ENCODE results near the gene MTAP. TPM values are rescaled to one million over a fixed set of nuclear protein-coding genes. Genes with fewer than 3 reads are reported as not detected.
A peak's percentile ranks its signal among the peaks of the same experiment; 100 is the strongest.

Gene MTAP
- total RNA-seq, 2 experiments from 2014 or later: 70.2 to 73.9 TPM

- ATAC-seq (no peak), DNase-seq (no peak)
- H3K27me3 Mint-ChIP-seq: no peaks in the 10 kb centered on the region
- no peak overlapping the region for H3K27ac Mint-ChIP-seq
- H3K9me3 Mint-ChIP-seq: peaks cover 15% of the 10 kb centered on the region
- no peak overlapping the region for H3K4me3 Mint-ChIP-seq
- TF ChIP-seq, protein P1, sequence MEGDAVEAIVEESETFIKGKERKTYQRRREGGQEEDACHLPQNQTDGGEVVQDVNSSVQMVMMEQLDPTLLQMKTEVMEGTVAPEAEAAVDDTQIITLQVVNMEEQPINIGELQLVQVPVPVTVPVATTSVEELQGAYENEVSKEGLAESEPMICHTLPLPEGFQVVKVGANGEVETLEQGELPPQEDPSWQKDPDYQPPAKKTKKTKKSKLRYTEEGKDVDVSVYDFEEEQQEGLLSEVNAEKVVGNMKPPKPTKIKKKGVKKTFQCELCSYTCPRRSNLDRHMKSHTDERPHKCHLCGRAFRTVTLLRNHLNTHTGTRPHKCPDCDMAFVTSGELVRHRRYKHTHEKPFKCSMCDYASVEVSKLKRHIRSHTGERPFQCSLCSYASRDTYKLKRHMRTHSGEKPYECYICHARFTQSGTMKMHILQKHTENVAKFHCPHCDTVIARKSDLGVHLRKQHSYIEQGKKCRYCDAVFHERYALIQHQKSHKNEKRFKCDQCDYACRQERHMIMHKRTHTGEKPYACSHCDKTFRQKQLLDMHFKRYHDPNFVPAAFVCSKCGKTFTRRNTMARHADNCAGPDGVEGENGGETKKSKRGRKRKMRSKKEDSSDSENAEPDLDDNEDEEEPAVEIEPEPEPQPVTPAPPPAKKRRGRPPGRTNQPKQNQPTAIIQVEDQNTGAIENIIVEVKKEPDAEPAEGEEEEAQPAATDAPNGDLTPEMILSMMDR (IDR thresholded peaks at IDR 0.05): no peak
- POLR2A ChIA-PET: no interaction called here
- CTCF ChIA-PET: no interaction called here
- intact Hi-C loops (cut with micrococcal nuclease): no loop called here
- peaks cover 53% of the 10 kb centered on the region for H3K36me3 Mint-ChIP-seq (ENCODE audit: low read depth)
- H3K4me1 Mint-ChIP-seq (ENCODE audit: low read depth): no peaks in the 10 kb centered on the region
Measured at GRCh38 chr9:21872696-21873095, 70.3 kb downstream of the MTAP start.

GRCh38 chr9:21873540-21874221 lies 71.2 kb downstream of the MTAP start:
- peaks cover 20% of the 10 kb centered on the region for H3K9me3 Mint-ChIP-seq
- H3K27me3 Mint-ChIP-seq: no peaks in the 10 kb centered on the region
- peaks cover 62% of the 10 kb centered on the region for H3K36me3 Mint-ChIP-seq (ENCODE audit: low read depth)
- ATAC-seq (no peak), DNase-seq (no peak)
- no peak overlapping the region for H3K4me3 Mint-ChIP-seq
- TF ChIP-seq, protein P1 (IDR thresholded peaks at IDR 0.05): no peak
- intact Hi-C loops (cut with micrococcal nuclease): no loop called here
- ChIA-PET POLR2A (no interaction called here), CTCF (no interaction called here)
- no peaks in the 10 kb centered on the region for H3K4me1 Mint-ChIP-seq (ENCODE audit: low read depth)
- H3K27ac Mint-ChIP-seq: no peak overlapping the region

DNA sequence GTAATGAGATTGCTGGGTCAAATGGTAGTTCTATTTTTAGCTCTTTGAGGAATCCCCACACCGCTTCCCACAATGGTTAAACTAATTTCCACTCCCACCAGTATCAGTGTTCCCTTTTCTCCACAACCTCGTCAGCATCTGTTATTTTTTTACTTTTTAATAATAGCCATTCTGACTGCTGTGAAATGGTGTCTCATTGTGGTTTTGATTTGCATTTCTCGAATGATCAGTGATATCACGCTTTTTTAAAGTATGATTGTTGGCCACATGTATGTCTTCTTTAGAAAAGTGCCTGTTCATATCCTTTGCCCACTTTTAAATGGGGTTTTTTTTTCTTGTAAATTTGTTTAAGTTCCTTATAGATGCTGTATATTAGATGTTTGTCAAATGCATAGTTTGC lies 73.5 kb downstream of the MTAP start:
- Mint-ChIP-seq H3K4me3 (no peak overlapping the region), H3K27ac (no peak overlapping the region), H3K36me3 (ENCODE audit: low read depth) (peaks cover 82% of the 10 kb centered on the region), H3K27me3 (no peaks in the 10 kb centered on the region), H3K9me3 (peaks cover 36% of the 10 kb centered on the region), H3K4me1 (ENCODE audit: low read depth) (no peaks in the 10 kb centered on the region)
- ATAC-seq (no peak), DNase-seq (no peak)
- POLR2A ChIA-PET: interaction anchor here (0.6 kb wide), 1 partner anchor 13 kb away, joined by 3 read pairs; no protein-coding TSS in a partner anchor
- TF ChIP-seq, protein P1 (IDR thresholded peaks at IDR 0.05): no peak
- CTCF ChIA-PET: no interaction called here
- intact Hi-C loops (cut with micrococcal nuclease): no loop called here

GRCh38 chr9:21883642-21884041 lies 81.2 kb downstream of the MTAP start:
- Mint-ChIP-seq H3K27me3 (no peaks in the 10 kb centered on the region), H3K27ac (no peak overlapping the region), H3K4me3 (no peak overlapping the region), H3K36me3 (ENCODE audit: low read depth) (peaks cover 60% of the 10 kb centered on the region), H3K4me1 (ENCODE audit: low read depth) (peaks cover 2% of the 10 kb centered on the region), H3K9me3 (peaks cover 35% of the 10 kb centered on the region)
- intact Hi-C loops (cut with micrococcal nuclease): loop anchor here (10.0 kb wide), 1 partner anchor 61 kb away; no protein-coding TSS in a partner anchor
- TF ChIP-seq, protein P1 (IDR thresholded peaks at IDR 0.05): no peak
- ChIA-PET CTCF (interaction anchor here (1.0 kb wide), 1 partner anchor 72 kb away, joined by 3 read pairs; no protein-coding TSS in a partner anchor), POLR2A (no interaction called here)
- ATAC-seq (no peak), DNase-seq (peak; percentile 6)

- CTCF ChIA-PET: no interaction called here
- POLR2A ChIA-PET: no interaction called here
- Mint-ChIP-seq H3K4me1 (ENCODE audit: low read depth) (no peaks in the 10 kb centered on the region), H3K9me3 (peaks cover 44% of the 10 kb centered on the region), H3K36me3 (ENCODE audit: low read depth) (peaks cover 66% of the 10 kb centered on the region), H3K4me3 (no peak overlapping the region), H3K27ac (no peak overlapping the region), H3K27me3 (no peaks in the 10 kb centered on the region)
- intact Hi-C loops (cut with micrococcal nuclease): loop anchor here (10.0 kb wide), 1 partner anchor 55 kb away; no protein-coding TSS in a partner anchor
- TF ChIP-seq, protein P1 (IDR thresholded peaks at IDR 0.05): no peak
- no peak for ATAC-seq
- no peak for DNase-seq
Measured at GRCh38 chr9:21889673-21890072, 87.2 kb downstream of the MTAP start.

Measured in activated CD8-positive, alpha-beta T cell treated with anti-CD3 and anti-CD28 coated beads for 36 hours (primary cell).